ENCODE measurements around the gene LSM11.

LSM11 gene

DNA sequence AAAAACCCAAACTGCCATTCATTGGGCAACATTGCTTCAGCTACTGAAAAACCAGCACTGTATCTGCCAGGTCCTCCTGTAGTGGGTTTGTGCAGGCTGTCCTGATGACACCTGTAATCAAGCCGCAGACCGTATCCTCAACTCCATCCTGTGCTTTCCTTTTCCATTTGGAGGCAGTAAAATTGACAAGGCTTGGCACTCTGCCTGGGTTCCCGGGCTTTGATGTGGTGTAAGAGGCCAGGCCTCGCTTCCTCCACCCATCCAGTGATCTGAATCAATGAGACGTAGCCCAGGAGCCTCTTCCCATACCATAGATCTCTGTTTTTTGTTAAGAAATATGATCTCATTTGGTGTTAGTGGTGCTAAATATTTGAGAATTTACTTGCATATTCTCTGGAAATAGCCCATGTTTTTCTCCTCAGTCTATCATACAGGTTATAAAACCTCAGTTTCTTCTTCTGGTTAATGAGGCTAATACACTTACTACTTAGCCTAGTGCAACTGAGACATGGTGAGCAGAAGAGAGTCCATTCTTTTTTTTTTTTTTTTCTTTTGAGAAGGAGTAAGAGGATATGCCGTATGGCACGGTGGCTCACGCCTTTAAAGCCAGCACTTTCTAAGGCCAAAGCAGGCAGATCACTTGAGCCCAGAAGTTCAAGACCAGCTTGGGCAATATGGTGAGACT is 34.8 kb downstream of the LSM11 start:
- FAIRE-seq, result no peak

DNA sequence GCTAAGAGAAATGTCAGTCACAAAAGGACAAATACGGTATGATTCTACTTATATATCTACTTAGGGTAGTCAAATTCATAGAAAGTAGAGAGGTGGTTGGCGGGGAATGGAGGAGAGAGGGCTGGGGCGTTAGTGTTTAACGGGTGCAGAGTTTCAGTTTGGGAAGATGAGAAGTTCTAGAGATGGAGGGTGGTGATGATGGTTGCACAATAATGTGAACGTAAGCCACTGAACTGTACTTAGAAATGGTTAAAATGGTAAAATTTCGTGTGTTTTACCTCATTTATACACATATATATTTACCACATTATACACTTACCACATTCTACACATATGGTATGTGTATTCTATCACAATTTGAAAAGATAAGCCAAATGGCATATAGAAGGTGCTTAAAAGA is 35.7 kb downstream of the LSM11 start:
- FAIRE-seq, result no peak

DNA sequence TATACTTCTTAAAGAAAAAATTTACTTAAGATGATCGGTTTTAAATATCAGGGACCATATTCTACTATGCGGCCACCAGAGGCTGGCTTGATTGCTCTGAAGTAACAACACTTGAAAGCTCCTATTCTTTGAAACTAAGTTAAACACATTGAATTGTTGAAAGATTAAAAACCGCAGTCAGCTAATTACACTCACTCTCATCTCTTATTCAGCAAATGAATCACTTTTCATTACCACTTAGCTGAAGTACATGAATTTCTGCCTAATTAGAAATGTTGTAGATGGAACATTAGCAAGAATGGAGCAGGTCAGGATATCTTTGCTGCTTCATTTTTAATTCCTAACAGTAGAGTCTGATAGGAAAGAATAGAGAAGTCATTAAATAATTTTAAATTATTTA is 42.3 kb downstream of the LSM11 start:
- peak; percentile 41 for FAIRE-seq

DNA sequence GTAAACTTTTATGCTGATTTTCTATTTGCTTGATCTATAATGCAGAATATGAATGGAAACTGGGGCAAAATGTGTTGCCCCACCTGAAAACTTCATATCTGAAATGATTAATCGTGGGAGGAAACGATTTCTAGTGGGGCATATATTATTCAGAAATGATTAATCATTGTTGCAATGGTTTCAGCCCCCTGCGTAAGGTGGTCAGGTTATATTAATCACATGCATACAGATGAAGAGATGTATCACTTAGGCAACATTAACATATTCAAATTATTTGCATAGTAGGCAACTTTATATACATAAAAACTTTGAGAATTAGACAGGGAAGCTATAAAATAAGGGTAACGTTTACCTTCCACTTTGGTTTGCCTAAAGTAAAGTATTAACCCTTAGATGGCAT is 49.8 kb downstream of the LSM11 start:
- no peak for FAIRE-seq

DNA sequence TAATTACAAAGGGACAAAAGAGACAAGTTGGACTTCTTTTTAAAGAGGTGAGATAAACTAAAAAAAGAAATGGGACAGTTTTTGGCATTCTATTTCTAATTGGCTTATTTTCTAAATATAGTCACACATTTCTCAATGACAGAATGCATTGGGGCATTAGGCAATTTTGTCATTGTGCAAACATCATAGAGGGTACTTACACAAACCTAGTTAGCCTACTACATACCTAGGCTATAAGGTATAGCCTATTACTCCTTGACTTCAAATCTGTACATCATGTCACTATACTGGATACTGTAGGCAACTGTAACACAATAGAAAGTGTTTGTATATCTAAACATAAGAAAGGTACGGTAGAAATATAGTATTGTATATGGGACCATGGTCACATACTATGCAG is 56.1 kb downstream of the LSM11 start:
- FAIRE-seq, result no peak

DNA sequence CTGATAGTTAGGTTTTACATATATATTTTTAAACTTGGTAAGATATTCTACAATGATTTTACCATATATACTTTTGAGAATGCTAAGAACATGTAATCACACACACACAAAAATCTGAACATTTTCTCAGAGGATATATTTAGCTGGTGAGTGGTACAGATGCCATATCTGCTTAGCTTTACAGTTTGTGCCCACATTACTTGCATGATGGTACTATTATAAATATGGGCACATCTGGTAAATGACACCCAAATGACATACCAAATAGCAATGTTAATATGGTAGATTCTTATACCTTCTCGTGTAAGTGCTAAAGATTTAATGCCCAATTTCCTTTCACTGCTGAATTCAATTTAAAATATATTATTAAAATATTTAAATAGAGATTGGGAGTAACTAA is 56.6 kb downstream of the LSM11 start:
- no peak for FAIRE-seq

DNA sequence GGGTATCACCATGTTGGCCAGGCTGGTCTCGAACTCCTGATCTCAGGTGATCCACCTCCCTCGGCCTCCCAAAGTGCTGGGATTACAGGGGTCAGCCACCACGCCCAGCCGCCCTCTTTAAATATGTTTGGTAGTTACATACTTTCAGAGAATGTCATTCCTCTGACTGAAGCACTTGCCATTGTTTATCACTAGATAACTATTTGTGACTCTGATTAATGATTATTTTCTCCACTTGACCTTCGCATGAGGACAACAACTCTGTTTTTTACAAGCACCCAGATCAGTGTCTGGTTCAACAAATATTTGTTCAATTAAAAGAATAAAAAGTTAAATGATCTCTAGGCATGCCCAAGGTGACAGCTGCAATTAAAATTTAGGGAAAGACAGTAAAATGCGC is 59.2 kb downstream of the LSM11 start:
- no peak for FAIRE-seq

DNA sequence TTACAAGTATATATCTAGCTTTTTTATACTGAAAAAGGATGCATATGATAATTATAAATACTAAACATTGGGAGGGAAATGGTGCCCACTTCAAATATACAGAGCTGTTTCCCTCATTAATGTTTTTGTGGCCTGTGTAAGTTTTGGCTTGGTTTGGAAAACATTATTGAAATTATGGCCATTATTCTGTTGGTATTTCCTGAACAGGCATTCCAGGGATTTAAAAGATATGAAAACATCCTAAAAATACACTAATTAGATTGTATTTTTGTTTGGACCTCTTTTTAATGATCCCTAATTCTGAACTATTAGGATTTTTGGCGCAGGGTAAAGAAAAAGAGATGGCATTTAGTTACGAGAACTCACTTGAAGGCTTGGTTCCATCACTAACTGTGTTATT is 64.5 kb downstream of the LSM11 start:
- no peak for FAIRE-seq
